GM23338 (cell line): ENCODE measurements around the gene PARL. TPM values are rescaled to one million over a fixed set of nuclear protein-coding genes. Genes with fewer than 3 reads are reported as not detected.

Experiments
- ATAC-seq: fragments of 200-7000 bp; cut with Tn5 transposase; 3 replicates; pipeline ENCODE4 v1.9.1; 2020
- DNase-seq: peaks from one replicate; pipeline ENCODE4 v3.0.0-alpha.2; 2015; ENCODE audit warnings: low spot score
- H2AFZ ChIP-seq: fragments of 200-600 bp; sonication (generic); 2 replicates; pipeline ENCODE4 v1.8.0; 2016; ENCODE audit warnings: antibody characterized with exemption, mild to moderate bottlenecking, moderate library complexity
- H3F3A ChIP-seq: fragments of 200-600 bp; sonication (generic); replicated peaks from 2 replicates; pipeline ENCODE4 v1.8.0; 2017; ENCODE audit warnings: antibody characterized with exemption, mixed run types, low read depth
- H3K27ac ChIP-seq: fragments of 200-600 bp; sonication (generic); 2 replicates; pipeline ENCODE4 v1.6.1; 2016; ENCODE audit warnings: low read depth
- H3K27me3 ChIP-seq: fragments of 200-600 bp; sonication (generic); 2 replicates; pipeline ENCODE4 v1.8.0; 2016; ENCODE audit warnings: mild to moderate bottlenecking, mixed run types, moderate library complexity; ENCODE audit not compliant: insufficient read depth
- H3K36me3 ChIP-seq: fragments of 200-600 bp; sonication (generic); 2 replicates; pipeline ENCODE4 v1.8.0; 2016; ENCODE audit warnings: mild to moderate bottlenecking; ENCODE audit not compliant: insufficient read depth
- H3K4me1 ChIP-seq: fragments of 200-600 bp; sonication (generic); 2 replicates; pipeline ENCODE4 v1.8.0; 2016; ENCODE audit warnings: mild to moderate bottlenecking, moderate library complexity; ENCODE audit not compliant: insufficient read depth
- H3K4me2 ChIP-seq: fragments of 200-600 bp; sonication (generic); 2 replicates; pipeline ENCODE4 v1.7.1; 2017; ENCODE audit warnings: mixed run types
- H3K4me3 ChIP-seq: fragments of 200-600 bp; sonication (generic); 2 replicates; pipeline ENCODE4 v1.6.1; 2016; ENCODE audit warnings: mixed run types
- H3K79me2 ChIP-seq: fragments of 200-600 bp; sonication (generic); replicated peaks from 2 replicates; pipeline ENCODE4 v1.8.0; 2017; ENCODE audit warnings: mild to moderate bottlenecking; ENCODE audit not compliant: insufficient read depth
- H3K9me2 ChIP-seq: fragments of 200-600 bp; sonication (generic); 2 replicates; pipeline ENCODE4 v1.8.0; 2017; ENCODE audit not compliant: insufficient read depth
- H4K20me1 ChIP-seq: fragments of 200-600 bp; sonication (generic); replicated peaks from 2 replicates; pipeline ENCODE4 v1.8.0; 2017; ENCODE audit warnings: mild to moderate bottlenecking; ENCODE audit not compliant: insufficient read depth
- H3K27ac Mint-ChIP-seq: 2 replicates; pipeline ENCODE4 v1.8.0; 2020; ENCODE audit warnings: inconsistent platforms, mild to moderate bottlenecking, moderate library complexity, mixed read lengths
- H3K27me3 Mint-ChIP-seq: 3 replicates; pipeline ENCODE4 v1.8.0; 2022; ENCODE audit warnings: low read depth, mild to moderate bottlenecking, moderate library complexity, mixed read lengths, inconsistent platforms; ENCODE audit not compliant: insufficient read depth, poor library complexity
- H3K36me3 Mint-ChIP-seq: 3 replicates; pipeline ENCODE4 v1.8.0; 2021; ENCODE audit warnings: low read depth, mild to moderate bottlenecking, inconsistent platforms, moderate library complexity, mixed read lengths
- H3K4me1 Mint-ChIP-seq: 3 replicates; pipeline ENCODE4 v1.8.0; 2020; ENCODE audit warnings: mild to moderate bottlenecking, inconsistent platforms, mixed read lengths
- H3K4me3 Mint-ChIP-seq: 3 replicates; pipeline ENCODE4 v1.8.0; 2021; ENCODE audit warnings: moderate library complexity, mild to moderate bottlenecking, inconsistent platforms, mixed read lengths
- H3K9me3 Mint-ChIP-seq: 3 replicates; pipeline ENCODE4 v1.8.0; 2020; ENCODE audit warnings: moderate library complexity, mild to moderate bottlenecking, inconsistent platforms, mixed read lengths
- CREB1 ChIP-seq: fragments of 250-450 bp; sonication (Bioruptor Pico); IDR thresholded peaks from 2 replicates; pipeline ENCODE4 v1.5.0; 2020; ENCODE audit warnings: low read depth, mild to moderate bottlenecking, moderate library complexity
- EZH2 ChIP-seq: fragments of 200-600 bp; sonication (generic); IDR thresholded peaks from one replicate; pipeline ENCODE4 v1.8.0; 2017; ENCODE audit warnings: antibody characterized with exemption, mild to moderate bottlenecking, low read depth; ENCODE audit not compliant: unreplicated experiment
- JUNB ChIP-seq: IDR thresholded peaks from one replicate; pipeline ENCODE4 v1.6.1; 2016; ENCODE audit warnings: antibody characterized with exemption; ENCODE audit not compliant: unreplicated experiment
- POLR2AphosphoS5 ChIP-seq: IDR thresholded peaks from 2 replicates; pipeline ENCODE4 v1.6.1; 2016; ENCODE audit warnings: antibody characterized with exemption, low read depth
- STAT1 ChIP-seq: IDR thresholded peaks from one replicate; pipeline ENCODE4 v1.6.1; 2016; ENCODE audit warnings: antibody characterized with exemption; ENCODE audit not compliant: unreplicated experiment
- ZNF331 ChIP-seq: fragments of 250-450 bp; sonication (Bioruptor Pico); IDR thresholded peaks from 2 replicates; pipeline ENCODE4 v1.5.0; 2020; ENCODE audit warnings: low read depth, mild to moderate bottlenecking, moderate library complexity
- polyA plus RNA-seq: library from polyadenylated mRNA; unstranded; fragments of >200 nt; fragmentation: Nextera tagmentation; extraction: Ambion mirVana; gene quantifications from 2 replicates; pipeline ENCODE4 v1.2.1, GENCODE V29; 2016
- total RNA-seq: library from RNA; depleted of rRNA; stranded (reverse); fragments of >200 nt; shearing (Covaris generic); gene quantifications from 2 replicates; pipeline ENCODE4 v1.2.3, GENCODE V29; 2014
- TF ChIP-seq, protein P1 (sequence below): fragments of 250-450 bp; sonication (Bioruptor Pico); IDR thresholded peaks from 2 replicates; pipeline ENCODE4 v1.5.0; 2020; ENCODE audit warnings: mild to moderate bottlenecking, moderate library complexity
- TF ChIP-seq, protein P2 (sequence below): IDR thresholded peaks from one replicate; pipeline ENCODE4 v1.6.1; 2018; ENCODE audit warnings: antibody characterized with exemption; ENCODE audit not compliant: unreplicated experiment

Gene PARL
- total and polyA plus RNA-seq, 2 experiments from 2014 or later = 67.5 to 78.7 TPM

DNA sequence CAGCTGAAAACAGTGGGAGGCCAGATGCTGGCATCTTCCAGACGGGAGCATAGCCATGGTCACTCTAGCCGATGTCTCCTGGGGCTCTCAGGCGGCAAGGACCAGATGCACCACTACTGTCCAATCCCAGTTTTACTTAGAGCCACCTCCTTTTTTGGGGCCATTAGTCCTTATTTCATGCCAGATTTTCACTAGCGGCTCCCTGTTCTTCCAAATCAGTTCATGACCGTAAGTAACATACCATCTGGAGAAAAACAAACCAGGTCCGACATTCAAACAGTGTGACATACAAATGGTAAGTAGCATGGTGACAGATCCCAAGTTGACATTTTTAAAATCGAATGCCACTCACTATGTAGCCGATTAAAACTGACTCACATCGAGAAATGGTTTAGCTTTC lies 55.2 kb downstream of the PARL start (continued):
- TF ChIP-seq, protein P1, sequence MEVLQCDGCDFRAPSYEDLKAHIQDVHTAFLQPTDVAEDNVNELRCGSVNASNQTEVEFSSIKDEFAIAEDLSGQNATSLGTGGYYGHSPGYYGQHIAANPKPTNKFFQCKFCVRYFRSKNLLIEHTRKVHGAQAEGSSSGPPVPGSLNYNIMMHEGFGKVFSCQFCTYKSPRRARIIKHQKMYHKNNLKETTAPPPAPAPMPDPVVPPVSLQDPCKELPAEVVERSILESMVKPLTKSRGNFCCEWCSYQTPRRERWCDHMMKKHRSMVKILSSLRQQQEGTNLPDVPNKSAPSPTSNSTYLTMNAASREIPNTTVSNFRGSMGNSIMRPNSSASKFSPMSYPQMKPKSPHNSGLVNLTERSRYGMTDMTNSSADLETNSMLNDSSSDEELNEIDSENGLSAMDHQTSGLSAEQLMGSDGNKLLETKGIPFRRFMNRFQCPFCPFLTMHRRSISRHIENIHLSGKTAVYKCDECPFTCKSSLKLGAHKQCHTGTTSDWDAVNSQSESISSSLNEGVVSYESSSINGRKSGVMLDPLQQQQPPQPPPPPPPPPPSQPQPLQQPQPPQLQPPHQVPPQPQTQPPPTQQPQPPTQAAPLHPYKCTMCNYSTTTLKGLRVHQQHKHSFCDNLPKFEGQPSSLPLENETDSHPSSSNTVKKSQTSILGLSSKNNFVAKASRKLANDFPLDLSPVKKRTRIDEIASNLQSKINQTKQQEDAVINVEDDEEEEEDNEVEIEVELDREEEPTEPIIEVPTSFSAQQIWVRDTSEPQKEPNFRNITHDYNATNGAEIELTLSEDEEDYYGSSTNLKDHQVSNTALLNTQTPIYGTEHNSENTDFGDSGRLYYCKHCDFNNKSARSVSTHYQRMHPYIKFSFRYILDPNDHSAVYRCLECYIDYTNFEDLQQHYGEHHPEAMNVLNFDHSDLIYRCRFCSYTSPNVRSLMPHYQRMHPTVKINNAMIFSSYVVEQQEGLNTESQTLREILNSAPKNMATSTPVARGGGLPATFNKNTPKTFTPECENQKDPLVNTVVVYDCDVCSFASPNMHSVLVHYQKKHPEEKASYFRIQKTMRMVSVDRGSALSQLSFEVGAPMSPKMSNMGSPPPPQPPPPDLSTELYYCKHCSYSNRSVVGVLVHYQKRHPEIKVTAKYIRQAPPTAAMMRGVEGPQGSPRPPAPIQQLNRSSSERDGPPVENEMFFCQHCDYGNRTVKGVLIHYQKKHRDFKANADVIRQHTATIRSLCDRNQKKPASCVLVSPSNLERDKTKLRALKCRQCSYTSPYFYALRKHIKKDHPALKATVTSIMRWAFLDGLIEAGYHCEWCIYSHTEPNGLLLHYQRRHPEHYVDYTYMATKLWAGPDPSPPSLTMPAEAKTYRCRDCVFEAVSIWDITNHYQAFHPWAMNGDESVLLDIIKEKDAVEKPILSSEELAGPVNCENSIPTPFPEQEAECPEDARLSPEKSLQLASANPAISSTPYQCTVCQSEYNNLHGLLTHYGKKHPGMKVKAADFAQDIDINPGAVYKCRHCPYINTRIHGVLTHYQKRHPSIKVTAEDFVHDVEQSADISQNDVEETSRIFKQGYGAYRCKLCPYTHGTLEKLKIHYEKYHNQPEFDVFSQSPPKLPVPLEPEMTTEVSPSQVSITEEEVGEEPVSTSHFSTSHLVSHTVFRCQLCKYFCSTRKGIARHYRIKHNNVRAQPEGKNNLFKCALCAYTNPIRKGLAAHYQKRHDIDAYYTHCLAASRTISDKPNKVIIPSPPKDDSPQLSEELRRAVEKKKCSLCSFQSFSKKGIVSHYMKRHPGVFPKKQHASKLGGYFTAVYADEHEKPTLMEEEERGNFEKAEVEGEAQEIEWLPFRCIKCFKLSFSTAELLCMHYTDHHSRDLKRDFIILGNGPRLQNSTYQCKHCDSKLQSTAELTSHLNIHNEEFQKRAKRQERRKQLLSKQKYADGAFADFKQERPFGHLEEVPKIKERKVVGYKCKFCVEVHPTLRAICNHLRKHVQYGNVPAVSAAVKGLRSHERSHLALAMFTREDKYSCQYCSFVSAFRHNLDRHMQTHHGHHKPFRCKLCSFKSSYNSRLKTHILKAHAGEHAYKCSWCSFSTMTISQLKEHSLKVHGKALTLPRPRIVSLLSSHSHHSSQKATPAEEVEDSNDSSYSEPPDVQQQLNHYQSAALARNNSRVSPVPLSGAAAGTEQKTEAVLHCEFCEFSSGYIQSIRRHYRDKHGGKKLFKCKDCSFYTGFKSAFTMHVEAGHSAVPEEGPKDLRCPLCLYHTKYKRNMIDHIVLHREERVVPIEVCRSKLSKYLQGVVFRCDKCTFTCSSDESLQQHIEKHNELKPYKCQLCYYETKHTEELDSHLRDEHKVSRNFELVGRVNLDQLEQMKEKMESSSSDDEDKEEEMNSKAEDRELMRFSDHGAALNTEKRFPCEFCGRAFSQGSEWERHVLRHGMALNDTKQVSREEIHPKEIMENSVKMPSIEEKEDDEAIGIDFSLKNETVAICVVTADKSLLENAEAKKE = no peak

DNA sequence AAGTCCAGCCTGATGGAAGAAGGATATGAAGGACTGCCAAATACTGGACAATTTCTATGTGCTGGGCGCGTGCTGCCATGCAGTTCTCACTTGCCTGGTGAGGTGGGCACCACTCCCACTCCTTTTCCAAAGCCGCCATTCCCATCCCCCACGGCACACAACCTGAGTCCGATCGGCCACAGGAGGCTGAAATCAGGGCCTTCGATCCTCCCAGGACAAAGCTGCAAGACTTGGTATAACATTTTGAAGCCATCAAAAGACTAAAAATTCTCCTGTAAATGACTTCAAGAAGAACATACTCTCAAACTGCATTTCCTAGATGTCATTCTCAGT lies 56.2 kb downstream of the PARL start:
- no peak overlapping the region for H2AFZ ChIP-seq
- H3K4me1 ChIP-seq = peaks cover 6% of the 10 kb centered on the region
- peaks cover 29% of the 10 kb centered on the region for H3K36me3 Mint-ChIP-seq
- no peak overlapping the region for H3K4me3 ChIP-seq
- DNase-seq = no peak
- H3K9me3 Mint-ChIP-seq = no peaks in the 10 kb centered on the region
- H3K27ac Mint-ChIP-seq = no peak overlapping the region
- peaks cover 13% of the 10 kb centered on the region for H3K27me3 Mint-ChIP-seq
- H3K36me3 ChIP-seq = 0 out of 2 replicates have a peak, but pooled peaks cover under 1% of the 10 kb centered on the region
- no peaks in the 10 kb centered on the region for H3K79me2 ChIP-seq
- H3K27me3 ChIP-seq = peaks cover 10% of the 10 kb centered on the region
- ATAC-seq = no peak
- no peak overlapping the region for H3K4me3 Mint-ChIP-seq
- peaks cover 15% of the 10 kb centered on the region for H3F3A ChIP-seq
- H3K4me2 ChIP-seq = no peak overlapping the region
- H4K20me1 ChIP-seq = peaks cover 7% of the 10 kb centered on the region
- H3K9me2 ChIP-seq = no peaks in the 10 kb centered on the region
- H3K27ac ChIP-seq = no peak overlapping the region
- peaks cover 24% of the 10 kb centered on the region for H3K4me1 Mint-ChIP-seq
- TF ChIP-seq EZH2 (no peak), ZNF331 (no peak), STAT1 (no peak), POLR2AphosphoS5 (no peak), JUNB (no peak), CREB1 (CRISPR knock-in tag) (no peak)
- TF ChIP-seq, protein P2, sequence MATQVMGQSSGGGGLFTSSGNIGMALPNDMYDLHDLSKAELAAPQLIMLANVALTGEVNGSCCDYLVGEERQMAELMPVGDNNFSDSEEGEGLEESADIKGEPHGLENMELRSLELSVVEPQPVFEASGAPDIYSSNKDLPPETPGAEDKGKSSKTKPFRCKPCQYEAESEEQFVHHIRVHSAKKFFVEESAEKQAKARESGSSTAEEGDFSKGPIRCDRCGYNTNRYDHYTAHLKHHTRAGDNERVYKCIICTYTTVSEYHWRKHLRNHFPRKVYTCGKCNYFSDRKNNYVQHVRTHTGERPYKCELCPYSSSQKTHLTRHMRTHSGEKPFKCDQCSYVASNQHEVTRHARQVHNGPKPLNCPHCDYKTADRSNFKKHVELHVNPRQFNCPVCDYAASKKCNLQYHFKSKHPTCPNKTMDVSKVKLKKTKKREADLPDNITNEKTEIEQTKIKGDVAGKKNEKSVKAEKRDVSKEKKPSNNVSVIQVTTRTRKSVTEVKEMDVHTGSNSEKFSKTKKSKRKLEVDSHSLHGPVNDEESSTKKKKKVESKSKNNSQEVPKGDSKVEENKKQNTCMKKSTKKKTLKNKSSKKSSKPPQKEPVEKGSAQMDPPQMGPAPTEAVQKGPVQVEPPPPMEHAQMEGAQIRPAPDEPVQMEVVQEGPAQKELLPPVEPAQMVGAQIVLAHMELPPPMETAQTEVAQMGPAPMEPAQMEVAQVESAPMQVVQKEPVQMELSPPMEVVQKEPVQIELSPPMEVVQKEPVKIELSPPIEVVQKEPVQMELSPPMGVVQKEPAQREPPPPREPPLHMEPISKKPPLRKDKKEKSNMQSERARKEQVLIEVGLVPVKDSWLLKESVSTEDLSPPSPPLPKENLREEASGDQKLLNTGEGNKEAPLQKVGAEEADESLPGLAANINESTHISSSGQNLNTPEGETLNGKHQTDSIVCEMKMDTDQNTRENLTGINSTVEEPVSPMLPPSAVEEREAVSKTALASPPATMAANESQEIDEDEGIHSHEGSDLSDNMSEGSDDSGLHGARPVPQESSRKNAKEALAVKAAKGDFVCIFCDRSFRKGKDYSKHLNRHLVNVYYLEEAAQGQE = no peak
